GM12864 (cell line): ENCODE measurements around the gene PPP3CB.
A peak's percentile ranks its signal among the peaks of the same experiment; 100 is the strongest.

ENCODE experiments used
- DNase-seq: peaks from one replicate; pipeline ENCODE4 v3.0.0-alpha.2; 2011; ENCODE audit warnings: low read depth
- H3K4me3 ChIP-seq: 2 replicates; pipeline ENCODE4 v1.5.1; 2011; ENCODE audit warnings: mild to moderate bottlenecking, low read depth, low read length, control low read depth
- CTCF ChIP-seq: IDR thresholded peaks from 2 replicates; pipeline ENCODE4 v1.5.1; 2011; ENCODE audit warnings: low read depth, mild to moderate bottlenecking, moderate library complexity, low read length, control low read depth, inconsistent platforms; ENCODE audit errors: missing control alignments

PPP3CB gene

GRCh38 chr10:73495884-73496674 lies at the start of gene PPP3CB:
PPP3CB (minus strand) TSS chr10:73496024; CDS start chr10:73495889, 135 bp downstream.
- peak within 1 kb of the TSS; percentile 94 for H3K4me3 ChIP-seq
- peak; percentile 91 for DNase-seq
- TF ChIP-seq CTCF = no peak

- no peak for DNase-seq
- no peak overlapping the region for H3K4me3 ChIP-seq
- no peak for TF ChIP-seq CTCF
These were observed 49.5 kb upstream of the PPP3CB start for GRCh38 chr10:73545357-73545756.

- no peak for DNase-seq
- no peak for TF ChIP-seq CTCF
- H3K4me3 ChIP-seq = no peak overlapping the region
These were observed 41.9 kb upstream of the PPP3CB start for GRCh38 chr10:73537709-73538108.

GRCh38 chr10:73537288-73537687 lies 41.5 kb upstream of the PPP3CB start:
- no peak overlapping the region for H3K4me3 ChIP-seq
- no peak for TF ChIP-seq CTCF
- DNase-seq = no peak

- DNase-seq = no peak
- no peak overlapping the region for H3K4me3 ChIP-seq
- no peak for TF ChIP-seq CTCF
These were observed 39.0 kb upstream of the PPP3CB start for GRCh38 chr10:73534857-73535256.

GRCh38 chr10:73529089-73529832 lies 33.4 kb upstream of the PPP3CB start:
- peak; percentile 65 for TF ChIP-seq CTCF
- peak; percentile 47 for DNase-seq
- H3K4me3 ChIP-seq = no peak overlapping the region
